ENCODE measurements around the gene DACT2. TPM values are rescaled to one million over a fixed set of nuclear protein-coding genes. Genes with fewer than 3 reads are reported as not detected.
"Not testable (repeated sequence)": the region's sequence is repeated elsewhere in the genome, so short reads cannot be mapped to it uniquely, and the experiment has no call there.

DACT2 gene
- total RNA-seq, 1 experiment from 2014 or later, result 3.3 TPM

DNA sequence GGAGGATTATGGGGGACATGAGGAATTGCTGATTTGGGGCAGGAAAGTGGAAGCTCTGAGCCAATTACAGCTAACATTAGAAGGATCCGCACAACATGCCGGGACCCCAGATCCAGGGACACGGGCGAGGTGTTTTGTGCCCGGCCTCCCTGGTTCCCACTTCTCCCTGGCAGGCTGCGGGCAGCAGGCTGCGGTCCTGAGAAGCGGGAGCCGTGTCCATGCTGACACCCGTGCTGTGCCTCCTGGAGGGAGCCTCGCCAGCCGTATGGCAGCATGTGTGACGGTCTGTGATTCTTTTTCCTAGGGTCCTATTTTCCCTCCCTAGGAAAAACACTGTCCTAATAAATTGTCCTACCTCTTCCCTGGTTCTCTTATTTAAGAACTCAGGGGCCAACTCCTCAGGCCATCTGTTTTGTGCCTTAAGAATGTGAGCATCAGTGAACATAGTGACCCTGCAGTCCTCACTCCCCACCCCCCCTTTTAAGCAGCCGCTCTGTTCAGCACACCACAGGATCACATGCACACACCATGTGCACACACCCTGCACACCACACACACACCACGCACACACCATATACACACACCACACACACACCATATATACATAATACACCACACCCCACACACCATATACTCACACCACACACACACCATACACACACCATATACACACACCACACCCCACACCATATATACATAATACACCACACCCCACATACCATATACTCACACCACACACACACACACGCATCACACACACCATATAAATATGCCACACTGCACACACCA lies 49.9 kb downstream of the DACT2 start:
- no peaks in the 10 kb centered on the region for H3K36me3 ChIP-seq (ENCODE audit: control insufficient read depth, insufficient read depth, low read length)
- no peaks in the 10 kb centered on the region for H3K9me3 ChIP-seq (ENCODE audit: control insufficient read depth, insufficient read depth, low read depth, low read length)
- DNase-seq (ENCODE audit: low read depth, low spot score) (no peak), ATAC-seq (no peak)
- in situ Hi-C loops (cut with HindIII; ENCODE audit: low pct_unique_long_range_greater_than_20kb, low sequenced_read_pairs), result no loop called here
- POLR2A ChIA-PET, result no interaction called here
- H3K4me3 ChIP-seq (ENCODE audit: low read depth in 2 of 2, low read length in 2 of 2), result no peak overlapping the region
- no peaks in the 10 kb centered on the region for H3K27me3 ChIP-seq (ENCODE audit: control insufficient read depth, insufficient read depth, low read length)
- no TSS peak for BruUV-seq (replicated peaks)
- intact Hi-C loops (cut with micrococcal nuclease; ENCODE audit: unreplicated experiment), result no loop called here
- TF ChIP-seq, protein P1, sequence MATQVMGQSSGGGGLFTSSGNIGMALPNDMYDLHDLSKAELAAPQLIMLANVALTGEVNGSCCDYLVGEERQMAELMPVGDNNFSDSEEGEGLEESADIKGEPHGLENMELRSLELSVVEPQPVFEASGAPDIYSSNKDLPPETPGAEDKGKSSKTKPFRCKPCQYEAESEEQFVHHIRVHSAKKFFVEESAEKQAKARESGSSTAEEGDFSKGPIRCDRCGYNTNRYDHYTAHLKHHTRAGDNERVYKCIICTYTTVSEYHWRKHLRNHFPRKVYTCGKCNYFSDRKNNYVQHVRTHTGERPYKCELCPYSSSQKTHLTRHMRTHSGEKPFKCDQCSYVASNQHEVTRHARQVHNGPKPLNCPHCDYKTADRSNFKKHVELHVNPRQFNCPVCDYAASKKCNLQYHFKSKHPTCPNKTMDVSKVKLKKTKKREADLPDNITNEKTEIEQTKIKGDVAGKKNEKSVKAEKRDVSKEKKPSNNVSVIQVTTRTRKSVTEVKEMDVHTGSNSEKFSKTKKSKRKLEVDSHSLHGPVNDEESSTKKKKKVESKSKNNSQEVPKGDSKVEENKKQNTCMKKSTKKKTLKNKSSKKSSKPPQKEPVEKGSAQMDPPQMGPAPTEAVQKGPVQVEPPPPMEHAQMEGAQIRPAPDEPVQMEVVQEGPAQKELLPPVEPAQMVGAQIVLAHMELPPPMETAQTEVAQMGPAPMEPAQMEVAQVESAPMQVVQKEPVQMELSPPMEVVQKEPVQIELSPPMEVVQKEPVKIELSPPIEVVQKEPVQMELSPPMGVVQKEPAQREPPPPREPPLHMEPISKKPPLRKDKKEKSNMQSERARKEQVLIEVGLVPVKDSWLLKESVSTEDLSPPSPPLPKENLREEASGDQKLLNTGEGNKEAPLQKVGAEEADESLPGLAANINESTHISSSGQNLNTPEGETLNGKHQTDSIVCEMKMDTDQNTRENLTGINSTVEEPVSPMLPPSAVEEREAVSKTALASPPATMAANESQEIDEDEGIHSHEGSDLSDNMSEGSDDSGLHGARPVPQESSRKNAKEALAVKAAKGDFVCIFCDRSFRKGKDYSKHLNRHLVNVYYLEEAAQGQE (IDR thresholded peaks at IDR 0.05; ENCODE audit: insufficient read depth in 1 of 2, low read depth in 2 of 2, low read length in 1 of 2), result no peak
- TF ChIP-seq SIN3A (IDR thresholded peaks at IDR 0.05; ENCODE audit: borderline replicate concordance, insufficient read depth, low read depth, low read length) (no peak), TCF7L2 (IDR thresholded peaks at IDR 0.05; ENCODE audit: low read depth, low read length) (no peak), POLR2AphosphoS5 (IDR thresholded peaks at IDR 0.05; ENCODE audit: low read depth, low read length) (no peak)
- TF ChIP-seq, protein P2, sequence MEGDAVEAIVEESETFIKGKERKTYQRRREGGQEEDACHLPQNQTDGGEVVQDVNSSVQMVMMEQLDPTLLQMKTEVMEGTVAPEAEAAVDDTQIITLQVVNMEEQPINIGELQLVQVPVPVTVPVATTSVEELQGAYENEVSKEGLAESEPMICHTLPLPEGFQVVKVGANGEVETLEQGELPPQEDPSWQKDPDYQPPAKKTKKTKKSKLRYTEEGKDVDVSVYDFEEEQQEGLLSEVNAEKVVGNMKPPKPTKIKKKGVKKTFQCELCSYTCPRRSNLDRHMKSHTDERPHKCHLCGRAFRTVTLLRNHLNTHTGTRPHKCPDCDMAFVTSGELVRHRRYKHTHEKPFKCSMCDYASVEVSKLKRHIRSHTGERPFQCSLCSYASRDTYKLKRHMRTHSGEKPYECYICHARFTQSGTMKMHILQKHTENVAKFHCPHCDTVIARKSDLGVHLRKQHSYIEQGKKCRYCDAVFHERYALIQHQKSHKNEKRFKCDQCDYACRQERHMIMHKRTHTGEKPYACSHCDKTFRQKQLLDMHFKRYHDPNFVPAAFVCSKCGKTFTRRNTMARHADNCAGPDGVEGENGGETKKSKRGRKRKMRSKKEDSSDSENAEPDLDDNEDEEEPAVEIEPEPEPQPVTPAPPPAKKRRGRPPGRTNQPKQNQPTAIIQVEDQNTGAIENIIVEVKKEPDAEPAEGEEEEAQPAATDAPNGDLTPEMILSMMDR (IDR thresholded peaks at IDR 0.05), result no peak
- H3K4me1 ChIP-seq (ENCODE audit: control insufficient read depth, insufficient read depth, low read length), result no peaks in the 10 kb centered on the region
- CTCF ChIA-PET, result no interaction called here
- no peak overlapping the region for H3K27ac ChIP-seq (ENCODE audit: low read length)

DNA sequence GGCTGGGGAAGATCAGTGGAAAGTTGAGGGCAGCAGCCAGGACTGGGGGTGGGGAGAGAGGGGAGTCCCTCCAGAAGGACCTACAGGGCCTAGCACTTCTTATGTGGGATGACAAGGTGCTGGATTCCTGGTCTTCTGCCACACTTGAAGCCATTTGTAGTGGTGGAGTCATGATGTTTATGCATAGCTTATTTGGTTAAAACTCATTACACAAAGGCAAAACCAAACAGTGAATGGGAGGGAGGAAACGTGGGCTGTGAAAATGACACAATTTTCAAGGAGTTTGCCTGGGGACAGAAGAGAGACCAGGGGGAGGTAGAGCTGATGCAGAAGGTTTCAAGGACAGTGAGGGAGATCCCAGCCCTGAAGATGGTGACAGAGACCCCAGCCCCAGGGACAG lies 50.8 kb downstream of the DACT2 start:
- BruUV-seq (replicated peaks), result no TSS peak
- no peak overlapping the region for H3K4me3 ChIP-seq (ENCODE audit: low read depth in 2 of 2, low read length in 2 of 2)
- H3K36me3 ChIP-seq (ENCODE audit: control insufficient read depth, insufficient read depth, low read length), result no peaks in the 10 kb centered on the region
- no peaks in the 10 kb centered on the region for H3K27me3 ChIP-seq (ENCODE audit: control insufficient read depth, insufficient read depth, low read length)
- ATAC-seq, result no peak
- CTCF ChIA-PET, result no interaction called here
- H3K9me3 ChIP-seq (ENCODE audit: control insufficient read depth, insufficient read depth, low read depth, low read length), result no peaks in the 10 kb centered on the region
- H3K4me1 ChIP-seq (ENCODE audit: control insufficient read depth, insufficient read depth, low read length), result no peaks in the 10 kb centered on the region
- POLR2A ChIA-PET, result interaction anchor here (0.6 kb wide), 1 partner anchor 128 kb away, joined by 5 read pairs; no protein-coding TSS in a partner anchor
- DNase-seq (ENCODE audit: low read depth, low spot score), result no peak
- in situ Hi-C loops (cut with HindIII; ENCODE audit: low pct_unique_long_range_greater_than_20kb, low sequenced_read_pairs) (no loop called here), intact Hi-C loops (cut with micrococcal nuclease; ENCODE audit: unreplicated experiment) (no loop called here)
- TF ChIP-seq TCF7L2 (IDR thresholded peaks at IDR 0.05; ENCODE audit: low read depth, low read length) (no peak), SIN3A (IDR thresholded peaks at IDR 0.05; ENCODE audit: borderline replicate concordance, insufficient read depth, low read depth, low read length) (no peak), POLR2AphosphoS5 (IDR thresholded peaks at IDR 0.05; ENCODE audit: low read depth, low read length) (no peak)
- TF ChIP-seq, protein P2 (IDR thresholded peaks at IDR 0.05), result no peak
- no peak overlapping the region for H3K27ac ChIP-seq (ENCODE audit: low read length)

DNA sequence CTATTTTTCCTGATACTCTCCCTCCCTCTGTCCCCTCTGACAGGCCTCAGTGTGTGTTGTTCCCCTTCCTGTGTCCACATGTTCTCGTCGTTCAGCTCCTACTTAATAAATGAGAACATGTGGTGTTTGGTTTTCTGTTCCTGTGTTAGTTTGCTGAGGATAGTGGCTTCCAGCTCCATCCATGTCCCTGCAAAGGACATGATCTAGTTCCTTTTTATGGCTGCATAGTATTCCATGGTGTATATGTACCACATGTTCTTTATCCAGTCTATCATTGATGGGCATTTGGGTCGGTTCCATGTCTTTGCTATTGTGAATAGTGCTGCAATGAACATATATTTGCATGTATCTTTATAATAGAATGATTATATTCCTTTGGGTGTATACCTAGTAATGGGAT lies 51.8 kb downstream of the DACT2 start:
- POLR2A ChIA-PET; ATAC-seq; H3K4me1 ChIP-seq (ENCODE audit: control insufficient read depth, insufficient read depth, low read length); H3K27ac ChIP-seq (ENCODE audit: low read length); H3K4me3 ChIP-seq (ENCODE audit: low read depth in 2 of 2, low read length in 2 of 2); H3K27me3 ChIP-seq (ENCODE audit: control insufficient read depth, insufficient read depth, low read length); in situ Hi-C loops (cut with HindIII; ENCODE audit: low pct_unique_long_range_greater_than_20kb, low sequenced_read_pairs); H3K36me3 ChIP-seq (ENCODE audit: control insufficient read depth, insufficient read depth, low read length); intact Hi-C loops (cut with micrococcal nuclease; ENCODE audit: unreplicated experiment); DNase-seq (ENCODE audit: low read depth, low spot score); H3K9me3 ChIP-seq (ENCODE audit: control insufficient read depth, insufficient read depth, low read depth, low read length); BruUV-seq (replicated peaks): not testable (repeated sequence)
- CTCF ChIA-PET, result interaction anchor here (0.6 kb wide), 1 partner anchor 614 kb away, joined by 6 read pairs; no protein-coding TSS in a partner anchor

All from Panc1 (cell line).